GM12875 (cell line): ENCODE results near the gene PRKN.

Experiments used
- H3K4me3 ChIP-seq: one replicate; pipeline ENCODE4 v1.5.1; 2011; ENCODE audit warnings: low read depth, low read length, control low read depth
- TF ChIP-seq, protein P1 (sequence below): IDR thresholded peaks from 2 replicates; pipeline ENCODE4 v1.5.1; 2011; ENCODE audit warnings: low read depth, mild to moderate bottlenecking, control low read depth, inconsistent platforms, low read length, moderate library complexity, borderline replicate concordance; ENCODE audit not compliant: insufficient read depth

PRKN gene

DNA sequence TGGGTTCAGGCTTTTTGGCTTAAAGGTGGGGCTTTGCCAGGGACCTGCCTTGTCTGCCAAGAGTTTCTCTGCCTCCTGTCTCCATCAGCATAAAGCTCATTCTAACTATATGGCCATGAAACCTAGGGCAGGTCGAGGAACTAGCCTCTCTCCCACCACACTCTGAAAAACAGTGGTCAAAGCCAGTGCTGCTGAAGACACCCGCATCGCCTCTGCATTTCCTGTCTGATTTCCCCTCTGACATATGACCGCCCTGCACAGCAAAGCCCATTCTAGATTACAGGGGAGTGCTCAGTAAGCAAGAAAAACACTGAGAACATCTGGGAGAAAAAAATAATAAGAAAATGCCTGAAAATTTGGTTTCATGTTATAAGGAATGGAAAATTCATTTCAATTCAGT, 573.6 kb downstream of the PRKN start:
- H3K4me3 ChIP-seq, result no peak overlapping the region
- TF ChIP-seq, protein P1, sequence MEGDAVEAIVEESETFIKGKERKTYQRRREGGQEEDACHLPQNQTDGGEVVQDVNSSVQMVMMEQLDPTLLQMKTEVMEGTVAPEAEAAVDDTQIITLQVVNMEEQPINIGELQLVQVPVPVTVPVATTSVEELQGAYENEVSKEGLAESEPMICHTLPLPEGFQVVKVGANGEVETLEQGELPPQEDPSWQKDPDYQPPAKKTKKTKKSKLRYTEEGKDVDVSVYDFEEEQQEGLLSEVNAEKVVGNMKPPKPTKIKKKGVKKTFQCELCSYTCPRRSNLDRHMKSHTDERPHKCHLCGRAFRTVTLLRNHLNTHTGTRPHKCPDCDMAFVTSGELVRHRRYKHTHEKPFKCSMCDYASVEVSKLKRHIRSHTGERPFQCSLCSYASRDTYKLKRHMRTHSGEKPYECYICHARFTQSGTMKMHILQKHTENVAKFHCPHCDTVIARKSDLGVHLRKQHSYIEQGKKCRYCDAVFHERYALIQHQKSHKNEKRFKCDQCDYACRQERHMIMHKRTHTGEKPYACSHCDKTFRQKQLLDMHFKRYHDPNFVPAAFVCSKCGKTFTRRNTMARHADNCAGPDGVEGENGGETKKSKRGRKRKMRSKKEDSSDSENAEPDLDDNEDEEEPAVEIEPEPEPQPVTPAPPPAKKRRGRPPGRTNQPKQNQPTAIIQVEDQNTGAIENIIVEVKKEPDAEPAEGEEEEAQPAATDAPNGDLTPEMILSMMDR, result no peak

DNA sequence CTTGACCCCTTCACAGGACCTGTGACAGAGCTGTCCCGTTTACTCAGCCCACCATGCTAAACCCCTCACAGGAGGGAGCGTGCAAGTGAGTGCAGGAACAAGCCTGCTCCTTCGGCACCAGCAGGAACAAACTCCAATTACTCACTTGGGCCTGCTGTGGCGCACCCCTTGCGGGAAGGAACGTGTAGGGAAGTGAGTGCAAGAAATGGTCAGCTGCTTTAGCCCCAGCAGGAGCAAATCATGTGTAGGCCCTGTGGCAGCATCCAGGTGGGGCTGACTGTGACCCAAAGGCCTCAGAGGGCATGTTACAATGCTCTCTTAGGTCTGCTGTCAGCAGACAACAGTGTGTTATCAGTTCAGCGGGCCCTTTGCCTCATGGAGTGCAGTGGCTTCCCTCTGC, 574.4 kb downstream of the PRKN start:
- TF ChIP-seq, protein P1, result no peak
- no peak overlapping the region for H3K4me3 ChIP-seq

DNA sequence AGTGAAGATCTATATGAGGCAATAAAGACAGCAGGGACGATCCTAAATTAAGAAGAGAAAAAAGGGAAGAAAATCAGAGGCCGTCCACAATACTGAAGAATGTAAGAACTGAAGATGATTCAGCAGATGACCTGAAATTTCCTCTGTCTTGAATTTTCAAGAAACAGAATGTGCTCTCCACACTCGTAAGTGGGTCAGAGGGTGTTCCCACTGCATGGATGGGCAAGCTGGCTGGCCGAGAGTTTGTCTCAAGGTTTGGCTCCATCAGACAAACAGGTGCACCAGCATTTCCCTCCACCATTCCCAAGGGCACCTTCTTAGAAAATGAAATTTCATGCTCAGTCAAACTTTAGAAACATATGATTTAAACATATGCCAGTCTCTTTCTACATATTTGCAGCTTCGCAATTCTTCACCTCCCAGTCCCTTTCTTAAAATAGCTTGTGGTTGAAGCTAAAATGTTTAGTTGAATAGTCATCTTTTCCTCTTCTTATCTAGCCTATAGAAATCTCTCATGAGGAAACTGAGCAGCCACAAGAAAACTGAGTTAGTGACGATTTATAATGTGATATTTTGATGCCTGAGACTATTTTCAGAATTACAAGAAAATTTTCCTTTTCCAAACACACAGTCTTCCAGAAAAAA, 576.4 kb downstream of the PRKN start:
- TF ChIP-seq, protein P1, result no peak

DNA sequence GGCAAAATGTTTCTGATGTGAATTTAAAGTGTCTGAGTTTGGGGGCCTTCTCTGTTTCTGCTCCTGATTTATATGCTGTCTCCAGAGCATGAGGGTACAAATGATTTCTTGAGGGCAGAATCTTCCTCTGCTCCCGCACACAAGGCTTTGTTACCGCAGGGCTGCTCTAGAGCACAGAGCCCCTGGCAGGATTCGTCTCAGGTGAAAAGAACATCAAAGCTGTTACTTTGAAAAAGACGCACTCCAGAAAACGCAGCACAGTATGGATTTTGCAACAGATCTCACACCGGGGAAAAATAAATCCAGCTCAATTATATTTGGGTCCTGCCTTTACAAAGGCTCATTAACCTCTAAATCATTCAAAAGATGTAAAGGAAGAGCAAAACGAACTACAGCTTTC, 577.3 kb downstream of the PRKN start:
- H3K4me3 ChIP-seq, result no peak overlapping the region
- TF ChIP-seq, protein P1, result no peak

More for the DNA sequence above, 576.4 kb downstream of the PRKN start:
- no peak overlapping the region for H3K4me3 ChIP-seq

DNA sequence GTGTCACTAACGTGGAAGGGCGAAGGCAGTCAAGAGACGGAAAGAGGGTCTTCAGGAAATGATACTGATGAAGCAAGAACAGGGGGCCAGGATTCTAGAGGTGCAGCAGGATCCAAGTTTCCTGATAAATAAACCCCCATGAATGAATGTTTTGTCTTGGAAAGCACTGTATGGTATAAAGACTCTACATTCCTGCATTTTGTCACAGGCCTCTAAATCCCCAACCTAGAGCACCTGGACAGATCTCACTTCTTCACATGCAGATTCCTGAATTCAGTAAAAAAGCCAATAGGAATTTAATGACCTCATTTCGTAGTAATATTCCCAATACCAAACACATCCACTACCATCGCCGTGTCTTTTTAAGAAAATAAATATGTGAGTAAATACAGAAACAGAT, 577.8 kb downstream of the PRKN start:
- H3K4me3 ChIP-seq, result no peak overlapping the region
- TF ChIP-seq, protein P1, result no peak

DNA sequence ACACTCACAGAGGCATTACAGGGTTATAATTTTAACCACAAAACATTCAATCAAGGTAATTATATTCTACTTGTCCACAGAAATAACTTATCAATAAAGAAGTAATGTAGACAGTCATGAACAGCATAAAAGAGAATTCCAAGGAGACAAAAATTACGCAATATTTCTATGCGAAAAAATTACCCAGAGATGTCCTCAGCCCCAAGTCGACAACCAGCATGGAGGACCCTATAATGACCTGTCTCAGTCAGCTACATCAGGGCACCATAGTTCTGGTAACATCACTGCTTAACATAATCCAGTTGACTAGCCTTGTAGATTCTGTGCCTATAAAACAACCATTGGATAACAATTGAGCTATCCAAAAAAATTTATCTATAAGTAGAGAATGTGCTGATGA, 579.8 kb downstream of the PRKN start:
- TF ChIP-seq, protein P1, result no peak

DNA sequence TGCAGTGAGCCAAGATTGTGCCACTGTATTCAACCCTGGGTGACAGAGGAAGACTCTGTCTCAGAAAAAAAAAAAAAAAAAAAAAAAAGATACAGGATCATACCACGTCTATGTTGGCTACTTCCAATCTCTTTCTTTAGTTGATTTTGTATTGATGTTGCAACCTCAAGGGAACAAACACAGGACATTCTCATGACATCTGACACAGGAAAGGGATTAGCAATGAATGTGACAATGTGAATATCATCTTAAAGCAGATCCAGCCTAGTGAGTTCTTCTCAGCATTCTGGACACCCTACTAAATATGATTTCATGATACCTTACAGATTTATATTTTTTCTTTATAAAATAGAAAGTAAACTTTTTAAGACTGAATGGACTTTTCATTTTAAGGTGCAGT, 580.3 kb downstream of the PRKN start:
- TF ChIP-seq, protein P1, result no peak
- no peak overlapping the region for H3K4me3 ChIP-seq

More for the DNA sequence above, 579.8 kb downstream of the PRKN start:
- no peak overlapping the region for H3K4me3 ChIP-seq
